Small intestine (tissue), 16 donors: ENCODE results near the gene PUSL1. TPM values are rescaled to one million over a fixed set of nuclear protein-coding genes. Genes with fewer than 3 reads are reported as not detected.

Experiments used
- DNase-seq, 2 donors: peaks; one replicate each; pipeline versions ENCODE4 v3.0.0 to v3.0.0-alpha.2; 2013
- FAIRE-seq: peaks from 2 replicates; lab custom pipeline; 2012; peaks lifted over from hg19 to GRCh38; lab: Jason Lieb, UNC
- H3K27ac ChIP-seq, 3 donors: one replicate each; pipeline ENCODE4 v1.5.1; 2013; ENCODE audit warnings: low read length in 2 of 3, mild to moderate bottlenecking in 2 of 3, control low read depth in 1 of 3, inconsistent platforms in 1 of 3, low read depth in 1 of 3, moderate library complexity in 1 of 3
- H3K27me3 ChIP-seq, 3 donors: one replicate each; pipeline ENCODE4 v1.6.1; 2013; ENCODE audit warnings: low read length in 3 of 3, inconsistent platforms in 1 of 3; ENCODE audit not compliant: control insufficient read depth in 3 of 3, insufficient read depth in 3 of 3
- H3K36me3 ChIP-seq, 3 donors: one replicate each; pipeline ENCODE4 v1.6.1; 2013; ENCODE audit warnings: low read length in 3 of 3, inconsistent platforms in 1 of 3, low read depth in 1 of 3, mild to moderate bottlenecking in 1 of 3, moderate library complexity in 1 of 3; ENCODE audit not compliant: control insufficient read depth in 3 of 3, insufficient read depth in 2 of 3
- H3K4me1 ChIP-seq, 3 donors: one replicate each; pipeline ENCODE4 v1.6.1; 2013; ENCODE audit warnings: low read length in 2 of 3, inconsistent platforms in 1 of 3, low read depth in 1 of 3, mild to moderate bottlenecking in 1 of 3, moderate library complexity in 1 of 3; ENCODE audit not compliant: control insufficient read depth in 3 of 3, insufficient read depth in 2 of 3
- H3K4me3 ChIP-seq, 3 donors: one replicate each; pipeline ENCODE4 v1.5.1; 2013; ENCODE audit warnings: low read length in 3 of 3, control low read depth in 1 of 3, inconsistent platforms in 1 of 3, low read depth in 1 of 3, mild to moderate bottlenecking in 1 of 3, moderate library complexity in 1 of 3
- H3K9me3 ChIP-seq, 2 donors: one replicate each; pipeline ENCODE4 v1.6.1; 2013; ENCODE audit warnings: low read depth in 1 of 2, low read length in 1 of 2; ENCODE audit not compliant: control insufficient read depth in 2 of 2, insufficient read depth in 1 of 2
- WGBS, 3 donors: extraction: QIAGEN DNeasy Blood & Tissue Kit; methylation state at CpG; one replicate each; pipeline ENCODE4 v1.1.7; 2013; 5-methylcytosine and 5-hydroxymethylcytosine counted together
- long read RNA-seq, 10 donors: transcript quantifications; one replicate each; lab custom pipeline, GENCODE V29; 2026
- polyA plus RNA-seq, 4 donors: library from polyadenylated mRNA; stranded (reverse) in 3 of 4; unstranded in 1 of 4; fragments of 200-250 nt in 3 of 4; fragments of 120-200 nt in 1 of 4; gene quantifications; one replicate each; pipeline versions ENCODE4 v1.2.1 to v1.2.3, GENCODE V29; 2013
- donor health status: healthy with polysubstance abuse.
- donor health status: control.
- donor health status: control.
- donor health status: Bipolar disorder and iron deficiency.
- donor health status: healthy.

Gene PUSL1, protein sequence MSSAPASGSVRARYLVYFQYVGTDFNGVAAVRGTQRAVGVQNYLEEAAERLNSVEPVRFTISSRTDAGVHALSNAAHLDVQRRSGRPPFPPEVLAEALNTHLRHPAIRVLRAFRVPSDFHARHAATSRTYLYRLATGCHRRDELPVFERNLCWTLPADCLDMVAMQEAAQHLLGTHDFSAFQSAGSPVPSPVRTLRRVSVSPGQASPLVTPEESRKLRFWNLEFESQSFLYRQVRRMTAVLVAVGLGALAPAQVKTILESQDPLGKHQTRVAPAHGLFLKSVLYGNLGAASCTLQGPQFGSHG
- polyA plus RNA-seq: 10 to 100 TPM; 15.0 to 22.7 (median 18.4) TPM
- long read RNA-seq, donor 1: 0 reads
- long read RNA-seq, donor 2, partial matches to known transcripts: 0 of 2 reads
- long read RNA-seq, donor 2, other reads (novel, unspliced or antisense): 0 of 2 reads
- long read RNA-seq, donor 3, partial matches to known transcripts: 36 of 39 reads
- long read RNA-seq, donor 3, other reads (novel, unspliced or antisense): 0 of 39 reads
- long read RNA-seq, donor 4: 0 reads
- long read RNA-seq, donor 5, partial matches to known transcripts: 36 of 37 reads
- long read RNA-seq, donor 5, other reads (novel, unspliced or antisense): 0 of 37 reads
- long read RNA-seq, donor 6, partial matches to known transcripts: 36 of 43 reads
- long read RNA-seq, donor 6, other reads (novel, unspliced or antisense): 5 of 43 reads
- long read RNA-seq, donor 7: 0 reads
- long read RNA-seq, donor 8: 0 reads
- long read RNA-seq, donor 9, partial matches to known transcripts: 14 of 16 reads
- long read RNA-seq, donor 9, other reads (novel, unspliced or antisense): 0 of 16 reads
- long read RNA-seq, donor 10, partial matches to known transcripts: 0 of 4 reads
- long read RNA-seq, donor 10, other reads (novel, unspliced or antisense): 0 of 4 reads

DNA sequence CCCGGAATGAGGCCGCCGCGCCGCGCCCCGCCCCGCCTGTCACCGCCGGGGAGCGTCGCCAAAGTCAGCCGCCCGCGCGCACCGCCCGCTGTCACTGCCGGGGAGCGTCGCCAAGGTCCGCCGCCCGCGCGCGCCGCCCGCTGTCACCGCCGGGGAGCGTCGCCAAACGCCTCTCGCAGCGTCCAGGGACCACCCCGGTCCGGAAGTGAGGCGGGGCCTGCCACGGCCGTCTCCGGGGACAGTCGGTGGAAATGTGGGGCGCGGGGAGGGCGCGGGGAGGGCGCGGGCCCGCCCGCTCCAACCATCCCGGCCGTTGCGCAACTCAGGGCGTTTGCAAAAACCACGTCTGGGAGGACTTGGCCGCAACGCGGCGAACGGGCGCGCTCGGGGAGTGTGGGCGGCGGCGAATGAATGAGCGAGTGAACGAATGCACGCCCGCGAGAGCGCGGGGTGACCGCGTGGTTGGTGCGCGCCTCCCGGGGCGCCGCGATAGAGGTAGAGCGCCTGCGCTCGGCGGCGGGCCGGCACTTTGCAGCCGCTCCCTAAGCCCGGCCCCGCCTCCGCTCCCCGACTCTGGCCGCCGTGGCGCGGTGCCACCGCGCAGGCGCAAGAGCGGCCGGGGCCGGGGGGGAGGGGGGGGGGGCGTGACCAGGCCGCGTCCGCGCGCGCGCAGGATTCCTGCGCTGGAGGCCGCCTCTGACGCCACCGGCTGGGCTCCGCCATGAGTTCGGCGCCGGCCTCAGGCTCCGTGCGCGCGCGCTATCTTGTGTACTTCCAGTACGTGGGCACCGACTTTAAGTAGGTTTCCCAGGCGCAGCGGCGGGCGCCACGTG is at the start of gene PUSL1, which contains the start of gene ACAP3:
Gene PUSL1, plus strand, starts transcription at position 675 of the 833 bp plus-strand sequence. Its CDS starts 47 bp downstream, at position 722.
Gene ACAP3, minus strand, starts transcription at position 8 of the 833 bp plus-strand sequence. CDS start 115 bp downstream, outside the sequence.
- no peaks in the 10 kb centered on the region for H3K9me3 ChIP-seq
- no peak for FAIRE-seq
- no peaks in the 10 kb centered on the region for H3K27me3 ChIP-seq
- peak within 1 kb of the TSS; percentile 69 to 83 (median 76) for H3K4me3 ChIP-seq
- H3K36me3 ChIP-seq: peaks cover 6 to 47% (median 9%) of the 10 kb centered on the region in 3 donors
- H3K4me1 ChIP-seq: peaks cover 7 to 34% (median 13%) of the 10 kb centered on the region in 3 donors
- H3K27ac ChIP-seq: peak within 1 kb of the TSS; percentile 89 to 95 (median 95)
- 1% methylated on average over 82 to 130 of the region's 131 CpGs for WGBS, 3 donors
- DNase-seq: peak; percentile 90 to 96

DNA sequence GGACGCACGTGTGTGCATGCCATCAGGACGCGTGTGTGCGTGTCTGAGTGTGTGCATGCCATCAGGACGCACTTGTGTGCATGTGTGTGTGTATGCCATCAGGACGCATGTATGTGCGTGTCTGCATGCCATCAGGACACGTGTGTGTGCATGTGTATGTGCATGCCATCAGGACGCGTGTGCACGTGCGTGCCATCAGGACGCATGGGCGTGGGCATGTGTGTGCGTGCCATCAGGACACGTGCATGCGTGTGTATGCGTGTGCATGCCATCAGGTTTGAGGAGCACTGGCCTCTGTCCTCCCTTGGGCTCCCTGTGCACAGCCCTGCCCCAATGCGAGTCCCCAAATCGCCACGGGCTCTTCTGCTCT is 49.3 kb upstream of the PUSL1 start:
- H3K4me3 ChIP-seq: no peak overlapping the region
- H3K36me3 ChIP-seq: peaks cover 19 to 91% (median 27%) of the 10 kb centered on the region in 3 donors
- WGBS, 3 donors: 96 to 97% (median 97%) methylated on average over 22 of the region's 22 CpGs
- DNase-seq: no peak
- no peaks in the 10 kb centered on the region for H3K4me1 ChIP-seq
- no peaks in the 10 kb centered on the region for H3K27me3 ChIP-seq
- no peak for FAIRE-seq
- no peaks in the 10 kb centered on the region for H3K9me3 ChIP-seq
- no peak overlapping the region for H3K27ac ChIP-seq

DNA sequence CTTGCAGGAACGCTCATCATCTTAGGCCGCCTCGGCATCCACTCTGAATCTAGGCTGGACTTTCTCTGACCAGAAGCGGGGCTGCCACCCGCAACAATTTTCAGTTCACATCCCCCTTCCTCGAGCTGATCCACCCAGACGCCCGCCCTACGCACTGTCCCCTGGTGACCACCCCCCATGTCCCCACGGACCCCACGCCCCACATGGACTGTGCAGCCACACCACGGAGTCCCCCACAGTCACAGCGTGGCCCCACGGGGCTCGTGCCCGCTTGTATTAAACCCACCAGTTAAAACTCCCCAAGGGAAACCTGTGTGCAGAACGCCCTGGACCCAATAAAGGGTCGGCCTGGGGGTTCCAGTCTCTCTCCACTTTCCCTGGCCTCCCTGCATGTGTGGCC is 48.9 kb upstream of the PUSL1 start:
- 93 to 94% (median 94%) methylated on average over 18 of the region's 18 CpGs for WGBS, 3 donors
- no peak for FAIRE-seq
- H3K36me3 ChIP-seq: peaks cover 19 to 90% (median 25%) of the 10 kb centered on the region in 3 donors
- H3K27ac ChIP-seq: no peak overlapping the region
- no peaks in the 10 kb centered on the region for H3K27me3 ChIP-seq
- no peak overlapping the region for H3K4me3 ChIP-seq
- H3K4me1 ChIP-seq: no peaks in the 10 kb centered on the region
- no peak for DNase-seq
- H3K9me3 ChIP-seq: no peaks in the 10 kb centered on the region

DNA sequence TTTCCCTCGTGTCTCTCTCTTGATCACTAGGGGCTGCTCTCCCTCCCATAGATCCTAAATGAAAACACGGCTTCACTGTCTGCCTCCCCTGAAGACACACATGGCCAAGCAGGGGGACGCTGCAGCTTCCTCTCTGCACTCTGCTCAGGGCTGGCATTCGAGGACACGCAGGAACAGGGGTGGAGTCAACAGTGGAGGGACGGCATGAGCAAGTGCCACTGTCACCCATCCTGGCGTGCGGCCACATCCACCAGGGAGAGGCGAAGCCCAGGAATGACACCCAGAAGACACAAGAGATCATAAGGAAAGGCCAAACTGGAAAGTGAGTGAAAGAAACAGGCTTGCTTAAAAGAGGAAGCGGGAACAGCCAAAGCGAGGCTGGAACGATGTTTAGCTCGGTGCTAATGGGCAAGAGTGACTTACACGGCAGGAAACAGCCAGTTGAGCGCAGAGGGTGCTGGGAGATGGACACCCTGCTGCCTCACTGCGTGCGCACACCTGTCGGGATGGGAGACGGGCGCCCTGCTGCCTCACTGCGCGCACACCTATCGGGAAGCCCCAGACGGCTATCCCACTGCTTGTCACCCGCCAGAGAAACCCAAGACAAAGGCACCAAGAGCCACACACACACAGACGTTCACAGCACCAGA is 48.3 kb upstream of the PUSL1 start:
- Histone ChIP-seq H3K36me3 (peaks cover 19 to 89% (median 19%) of the 10 kb centered on the region in 3 donors), H3K27me3 (no peaks in the 10 kb centered on the region), H3K4me1 (no peaks in the 10 kb centered on the region), H3K9me3 (no peaks in the 10 kb centered on the region), H3K27ac (no peak overlapping the region), H3K4me3 (no peak overlapping the region)
- WGBS, 3 donors: 82 to 91% (median 84%) methylated on average over 26 of the region's 26 CpGs
- DNase-seq (no peak), FAIRE-seq (no peak)

DNA sequence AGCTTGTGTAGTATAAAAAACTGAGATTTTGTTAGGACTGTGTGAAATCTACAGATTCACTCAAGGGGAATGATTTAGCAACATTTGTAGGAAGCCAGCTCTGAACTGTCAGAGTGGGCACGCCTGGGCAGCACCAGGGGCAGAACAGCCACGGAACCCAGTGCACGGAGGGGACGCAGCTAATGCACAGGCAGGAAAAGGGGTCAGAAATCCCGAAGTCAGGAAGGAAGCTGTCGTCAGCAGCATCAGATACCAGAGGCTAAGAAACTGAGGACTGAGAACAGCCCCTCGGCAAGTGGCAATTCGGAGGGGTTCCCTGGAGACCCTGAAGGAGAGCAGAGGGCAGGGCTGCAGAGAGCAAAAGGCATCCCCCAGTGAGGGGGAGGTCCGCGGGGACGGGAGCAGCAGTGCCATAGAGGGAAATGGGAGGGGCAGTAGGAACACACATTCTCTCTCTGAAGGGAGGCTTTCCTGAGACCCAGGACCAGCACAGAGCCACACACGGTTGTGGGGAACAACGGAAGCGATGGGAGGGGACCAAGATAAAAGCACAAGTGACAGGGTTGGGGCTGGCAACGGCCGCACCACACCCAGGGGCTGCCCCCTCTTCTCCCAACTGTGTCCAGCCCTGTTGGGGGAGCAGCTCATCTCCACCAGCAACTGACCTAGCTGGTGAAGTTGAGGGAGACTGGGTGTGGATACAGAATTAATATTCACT is 47.4 kb upstream of the PUSL1 start:
- no peak overlapping the region for H3K4me3 ChIP-seq
- 72 to 86% (median 84%) methylated on average over 16 of the region's 16 CpGs for WGBS, 3 donors
- peaks cover 17 to 89% (median 19%) of the 10 kb centered on the region in 3 donors for H3K36me3 ChIP-seq
- no peaks in the 10 kb centered on the region for H3K9me3 ChIP-seq
- FAIRE-seq: no peak
- H3K27ac ChIP-seq: no peak overlapping the region
- no peak for DNase-seq
- H3K27me3 ChIP-seq: no peaks in the 10 kb centered on the region
- no peaks in the 10 kb centered on the region for H3K4me1 ChIP-seq

DNA sequence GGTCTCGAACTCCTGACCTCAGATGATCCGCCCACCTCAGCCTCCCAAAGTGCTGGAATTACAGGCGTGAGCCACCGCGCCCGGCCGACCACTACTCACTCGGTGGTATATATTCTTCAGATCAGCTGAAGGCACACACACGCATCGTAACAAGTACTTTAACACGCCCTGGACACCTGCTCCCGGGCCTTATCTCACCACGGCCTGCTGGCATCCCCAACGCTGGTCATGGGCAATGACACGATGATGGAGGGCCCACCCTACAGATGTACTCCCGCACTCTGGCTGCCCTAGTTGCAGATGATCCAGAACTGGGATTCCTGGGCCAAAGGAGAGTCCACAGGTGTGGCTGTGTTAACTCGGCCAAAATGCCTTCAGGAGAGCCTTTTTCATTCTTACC is 46.3 kb upstream of the PUSL1 start:
- 91 to 94% (median 94%) methylated on average over 15 to 17 of the region's 17 CpGs for WGBS, 3 donors

DNA sequence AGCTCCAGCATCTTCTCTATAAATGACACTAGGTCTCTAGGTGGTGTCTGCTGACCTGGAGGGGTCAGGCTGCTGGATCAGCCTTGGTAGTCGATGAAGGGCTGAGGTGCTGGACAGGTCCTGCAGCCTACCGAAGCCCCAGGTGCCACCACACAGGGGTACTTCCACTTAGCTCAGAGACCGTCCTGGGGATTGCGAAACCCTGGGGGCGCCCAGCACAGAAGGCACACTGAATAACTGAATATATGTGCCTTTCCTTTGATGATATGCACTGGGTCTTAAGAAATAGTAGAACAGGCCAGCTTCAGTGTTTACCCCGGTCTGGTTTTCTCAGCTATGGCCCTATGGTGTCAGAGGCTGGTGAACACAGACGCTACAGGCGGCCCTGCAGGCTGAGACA is 45.6 kb upstream of the PUSL1 start:
- WGBS, 3 donors: 93 to 97% (median 95%) methylated on average over 8 of the region's 8 CpGs
- Histone ChIP-seq H3K27ac (no peak overlapping the region), H3K36me3 (peaks cover 11 to 87% (median 23%) of the 10 kb centered on the region in 3 donors), H3K4me3 (no peak overlapping the region), H3K4me1 (no peaks in the 10 kb centered on the region), H3K27me3 (no peaks in the 10 kb centered on the region), H3K9me3 (no peaks in the 10 kb centered on the region)
- DNase-seq (no peak), FAIRE-seq (no peak)

More for the DNA sequence above, 46.3 kb upstream of the PUSL1 start:
- Histone ChIP-seq H3K27me3 (no peaks in the 10 kb centered on the region), H3K27ac (no peak overlapping the region), H3K4me1 (no peaks in the 10 kb centered on the region), H3K36me3 (peaks cover 15 to 86% (median 17%) of the 10 kb centered on the region in 3 donors), H3K4me3 (no peak overlapping the region), H3K9me3 (no peaks in the 10 kb centered on the region)
- DNase-seq (no peak), FAIRE-seq (no peak)
